ENCODE data around the gene SPNS3.
A peak's percentile ranks its signal among the peaks of the same experiment; 100 is the strongest.

Gene SPNS3

GRCh38 chr17:4490109-4490591, 56.4 kb downstream of the SPNS3 start:
- no peak for DNase-seq (ENCODE audit: low spot score)

DNA sequence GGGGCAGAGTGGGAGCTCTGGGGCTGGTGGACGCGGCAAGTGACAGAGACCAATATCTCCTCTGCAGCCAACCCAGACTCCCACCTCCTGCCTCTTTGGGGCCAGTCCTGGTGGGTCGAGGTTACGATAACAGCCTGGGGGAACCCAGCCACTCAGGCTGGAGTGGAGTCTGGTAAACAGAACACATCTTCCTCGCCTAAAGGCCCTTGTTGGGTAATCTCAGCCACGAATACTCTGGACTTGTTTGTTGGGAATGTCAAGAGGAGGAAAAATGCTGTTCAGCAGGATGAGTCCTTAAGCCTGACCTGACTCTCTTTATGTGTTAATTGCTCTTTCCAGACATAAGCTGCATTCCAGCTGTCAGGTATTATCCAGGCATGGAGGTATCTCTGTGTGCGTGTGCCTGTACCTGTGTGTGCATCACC, 56.9 kb downstream of the SPNS3 start:
- no peak for DNase-seq (ENCODE audit: low spot score)

- DNase-seq (ENCODE audit: low spot score) = no peak
Measured at GRCh38 chr17:4492721-4493561, 59.2 kb downstream of the SPNS3 start.

- DNase-seq (ENCODE audit: low spot score) = peak; percentile 59
Measured at GRCh38 chr17:4497101-4497824, 63.5 kb downstream of the SPNS3 start.

DNA sequence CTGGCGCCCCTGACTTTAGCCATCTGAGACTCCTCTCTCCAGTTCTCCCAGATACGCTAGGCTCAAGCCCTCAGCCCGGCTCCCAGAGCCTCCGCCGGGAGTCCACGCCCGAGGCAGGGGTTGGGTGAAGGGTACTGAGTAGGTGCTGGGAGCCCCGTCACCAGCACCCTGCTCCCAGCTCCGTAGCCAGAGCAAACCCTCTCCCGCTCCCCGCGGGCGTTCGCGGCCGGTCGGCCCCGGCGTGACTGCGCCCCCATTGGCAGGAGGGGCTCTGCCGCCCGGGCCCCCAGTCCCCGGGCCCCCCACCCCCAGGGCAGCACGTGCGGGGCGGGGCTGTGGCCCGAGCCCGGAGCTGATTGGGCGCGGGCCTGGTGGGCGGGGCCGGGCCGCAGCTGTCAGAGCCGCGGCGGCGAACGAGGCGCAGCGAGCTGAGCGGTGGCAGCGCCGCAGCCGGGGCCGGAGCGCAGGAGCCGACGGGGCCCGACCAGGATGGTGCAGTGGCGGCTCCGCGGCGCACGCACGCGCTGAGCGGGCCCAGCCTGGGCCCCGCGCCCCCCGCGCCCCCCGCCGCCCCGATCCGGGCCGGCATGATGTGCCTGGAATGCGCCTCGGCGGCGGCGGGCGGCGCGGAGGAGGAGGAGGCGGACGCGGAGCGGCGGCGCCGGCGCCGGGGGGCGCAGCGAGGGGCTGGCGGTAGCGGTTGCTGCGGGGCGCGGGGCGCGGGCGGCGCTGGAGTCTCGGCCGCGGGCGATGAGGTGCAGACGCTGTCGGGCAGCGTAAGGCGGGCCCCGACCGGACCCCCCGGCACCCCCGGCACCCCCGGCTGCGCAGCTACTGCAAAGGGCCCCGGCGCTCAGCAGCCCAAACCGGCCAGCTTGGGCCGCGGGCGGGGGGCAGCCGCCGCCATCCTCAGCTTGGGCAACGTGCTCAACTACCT, 65.0 kb downstream of the SPNS3 start, which contains the start of gene SPNS2:
SPNS2 (plus strand) TSS at position 421 of the 937 bp plus-strand sequence; CDS start at position 588, 167 bp downstream.
- peak; percentile 95 for DNase-seq (ENCODE audit: low spot score)

- DNase-seq (ENCODE audit: low spot score) = no peak
Measured at GRCh38 chr17:4499431-4500190, 65.9 kb downstream of the SPNS3 start.

- no peak for DNase-seq (ENCODE audit: low spot score)
Measured at GRCh38 chr17:4500191-4500571, 66.4 kb downstream of the SPNS3 start.

DNA sequence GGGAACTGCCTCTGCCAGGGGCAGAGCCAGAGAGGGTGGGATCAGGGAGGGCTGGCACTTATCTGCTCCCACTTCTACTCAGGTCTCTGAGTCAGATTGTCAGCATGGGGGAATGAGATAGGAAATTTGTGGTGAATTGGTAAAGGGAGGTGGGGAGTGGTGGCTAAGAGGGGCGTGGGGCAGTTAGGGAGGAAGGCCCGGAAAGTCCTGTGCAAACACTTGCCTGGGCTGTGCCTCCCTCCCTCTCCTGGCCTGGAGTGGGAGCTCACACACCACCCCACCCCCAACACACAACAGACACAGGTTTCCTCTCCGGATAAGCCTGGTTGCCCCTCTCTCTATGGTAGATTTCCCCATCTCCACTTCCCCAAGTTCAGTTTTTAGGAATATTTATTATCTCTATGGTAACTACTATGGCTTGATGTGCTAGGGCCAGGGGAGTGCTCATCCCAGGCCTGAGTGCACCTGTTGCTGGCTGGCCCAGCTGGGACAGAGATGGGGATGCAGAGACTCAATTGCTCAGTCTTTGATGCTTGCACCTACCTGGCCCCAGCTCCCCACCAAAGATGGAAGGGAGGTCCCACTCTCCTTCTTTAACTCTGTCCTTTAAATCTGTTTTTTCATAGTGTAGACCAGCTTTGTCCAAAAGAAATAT, 67.7 kb downstream of the SPNS3 start:
- no peak for DNase-seq (ENCODE audit: low spot score)

- no peak for DNase-seq (ENCODE audit: low spot score)
Measured at GRCh38 chr17:4502466-4503154, 68.9 kb downstream of the SPNS3 start.

DNA sequence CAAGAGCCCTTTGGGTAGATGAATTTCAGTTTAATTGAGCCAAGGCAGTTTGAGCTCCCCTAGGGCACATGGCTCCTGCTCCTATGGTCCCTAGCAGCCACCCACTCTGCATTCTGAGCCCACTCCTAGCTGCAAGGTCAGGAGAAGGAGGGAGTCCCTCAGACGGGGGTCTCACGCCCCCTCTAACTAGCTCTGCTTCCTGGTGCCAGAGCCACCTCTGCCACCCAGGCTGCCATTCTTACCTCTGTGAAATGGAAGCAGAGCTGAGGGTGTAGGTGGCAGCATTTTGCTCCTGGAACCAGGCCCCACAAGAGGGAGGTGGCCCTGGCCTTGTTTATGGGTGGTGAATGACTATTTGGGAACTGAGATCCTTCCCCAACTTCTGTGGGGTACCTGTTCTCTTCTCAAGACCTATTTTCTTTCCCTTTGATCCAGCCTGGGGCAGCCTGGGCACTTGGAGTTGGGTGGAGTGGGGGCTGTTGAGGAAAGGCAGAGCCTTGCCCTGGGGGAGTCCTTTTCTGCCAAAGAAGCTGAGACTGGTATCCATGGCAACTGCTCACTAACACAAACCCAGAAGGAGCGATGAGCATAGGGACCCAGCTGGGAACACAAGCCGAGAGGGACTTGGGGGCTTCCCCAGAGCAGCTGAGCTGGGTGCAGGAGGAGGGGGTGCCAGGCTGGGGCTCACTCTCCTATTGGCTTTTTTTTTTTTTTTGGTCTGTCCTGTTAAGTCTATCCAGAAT, 69.7 kb downstream of the SPNS3 start:
- no peak for DNase-seq (ENCODE audit: low spot score)

GRCh38 chr17:4504188-4504587, 70.4 kb downstream of the SPNS3 start:
- DNase-seq (ENCODE audit: low spot score) = no peak

GRCh38 chr17:4505187-4505586, 71.4 kb downstream of the SPNS3 start:
- no peak for DNase-seq (ENCODE audit: low spot score)

DNA sequence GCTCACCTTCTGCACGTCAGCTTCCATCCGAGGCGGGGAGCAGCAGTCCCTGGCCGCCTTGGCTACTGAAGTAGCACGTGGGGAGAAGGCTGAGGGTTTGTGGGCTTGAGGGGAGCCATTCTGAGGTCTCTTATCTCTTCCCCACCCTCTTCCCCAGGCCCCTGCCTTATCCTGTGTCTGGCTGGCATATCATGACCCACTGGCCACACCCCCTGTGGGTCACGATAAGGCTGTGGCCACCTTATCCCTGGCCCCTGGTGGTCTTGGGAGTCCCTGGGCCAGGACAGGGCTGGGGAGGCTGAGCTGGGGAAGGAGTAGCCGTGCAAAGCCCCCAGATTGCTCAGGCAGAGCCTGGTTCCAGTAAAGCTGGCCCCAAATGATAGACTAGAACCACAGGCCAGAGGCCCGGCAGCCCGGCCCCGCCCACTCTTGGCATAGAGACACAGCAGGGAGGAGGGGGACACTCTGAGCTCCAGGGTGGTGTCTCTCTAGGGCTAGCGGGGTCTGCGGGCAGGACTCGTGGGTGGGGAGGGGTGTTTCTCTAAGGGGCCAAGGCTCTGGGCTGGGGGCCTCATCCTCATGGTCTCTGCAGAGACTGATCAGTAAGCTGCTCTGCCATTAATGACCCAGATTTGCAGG, 72.6 kb downstream of the SPNS3 start:
- no peak for DNase-seq (ENCODE audit: low spot score)

GRCh38 chr17:4506892-4507291, 73.2 kb downstream of the SPNS3 start:
- no peak for DNase-seq (ENCODE audit: low spot score)

GRCh38 chr17:4507361-4508111, 73.8 kb downstream of the SPNS3 start:
- DNase-seq (ENCODE audit: low spot score) = no peak

DNA sequence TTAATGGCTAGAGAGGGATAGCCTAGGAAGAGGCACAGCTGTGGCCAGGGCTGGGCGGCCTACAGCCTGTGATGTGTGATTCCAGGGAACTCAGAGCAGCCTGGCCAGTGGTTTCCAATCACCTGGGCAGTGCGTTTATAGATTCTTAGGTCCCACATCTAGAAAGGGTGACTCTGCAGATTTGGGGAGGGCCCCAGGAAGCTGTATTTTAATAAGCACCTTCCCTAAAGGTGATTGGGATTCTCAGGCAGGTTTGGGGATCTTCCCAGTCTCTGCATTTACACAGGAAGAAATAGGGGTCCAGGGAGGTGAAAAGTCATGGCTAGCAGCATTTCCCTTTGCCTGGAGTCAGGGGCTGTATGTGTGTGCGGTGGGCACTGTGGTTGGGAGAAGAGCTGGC, 74.5 kb downstream of the SPNS3 start:
- DNase-seq (ENCODE audit: low spot score) = no peak

DNA sequence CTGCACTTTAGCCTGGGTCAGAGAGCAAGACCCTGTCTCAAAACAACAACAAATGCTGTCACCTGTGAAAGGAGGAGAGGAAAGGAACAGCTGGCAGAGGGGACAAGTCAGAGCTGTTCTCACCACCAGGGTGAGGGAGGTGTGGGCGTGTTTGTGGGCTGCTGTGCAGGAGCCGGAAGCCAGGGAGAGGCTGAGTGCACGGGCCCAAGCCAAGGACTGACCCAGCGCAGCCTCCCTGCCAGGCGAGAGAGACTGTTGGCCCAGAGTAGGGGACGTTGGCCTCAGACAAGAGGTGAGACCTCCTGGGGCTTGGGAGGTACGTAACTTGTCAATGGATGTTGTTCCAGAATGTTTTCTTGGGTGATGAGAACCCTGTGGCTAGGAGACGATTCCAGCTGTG, 75.7 kb downstream of the SPNS3 start:
- no peak for DNase-seq (ENCODE audit: low spot score)

Data from AG20443 (cell line).